ENCODE results near the gene BRI3. TPM values are rescaled to one million over a fixed set of nuclear protein-coding genes. Genes with fewer than 3 reads are reported as not detected.

Gene BRI3
- total RNA-seq, 2 experiments from 2014 or later, result 49.4 to 49.9 TPM

- H3K27me3 Mint-ChIP-seq, result no peaks in the 10 kb centered on the region
- no peak overlapping the region for H3K4me3 Mint-ChIP-seq
- no peaks in the 10 kb centered on the region for H3K9me3 Mint-ChIP-seq
- DNase-seq, result no peak
- peaks cover 28% of the 10 kb centered on the region for H3K4me1 Mint-ChIP-seq
- no peak overlapping the region for H3K27ac Mint-ChIP-seq
- CTCF ChIA-PET, result no interaction called here
- POLR2A ChIA-PET, result interaction anchor here (1.0 kb wide), 1 partner anchor 13 kb away, joined by 3 read pairs; no protein-coding TSS in a partner anchor
- H3K36me3 Mint-ChIP-seq (ENCODE audit: low read depth), result peaks cover 4% of the 10 kb centered on the region
These were observed 3.0 kb downstream of the BRI3 start for GRCh38 chr7:98284335-98285036.

GRCh38 chr7:98285157-98286092 lies 3.9 kb downstream of the BRI3 start:
- POLR2A ChIA-PET, result interaction anchor here (1.0 kb wide), 1 partner anchor 14 kb away, joined by 3 read pairs; no protein-coding TSS in a partner anchor
- H3K36me3 Mint-ChIP-seq (ENCODE audit: low read depth), result peaks cover 4% of the 10 kb centered on the region
- H3K4me3 Mint-ChIP-seq, result no peak overlapping the region
- H3K4me1 Mint-ChIP-seq, result peaks cover 28% of the 10 kb centered on the region
- no peak for DNase-seq
- H3K9me3 Mint-ChIP-seq, result no peaks in the 10 kb centered on the region
- H3K27ac Mint-ChIP-seq, result no peak overlapping the region
- CTCF ChIA-PET, result no interaction called here
- no peaks in the 10 kb centered on the region for H3K27me3 Mint-ChIP-seq

GRCh38 chr7:98286093-98286539 lies 4.6 kb downstream of the BRI3 start:
- Mint-ChIP-seq H3K27ac (no peak overlapping the region), H3K4me3 (no peak overlapping the region), H3K27me3 (no peaks in the 10 kb centered on the region), H3K36me3 (ENCODE audit: low read depth) (peaks cover 4% of the 10 kb centered on the region), H3K4me1 (peaks cover 24% of the 10 kb centered on the region), H3K9me3 (no peaks in the 10 kb centered on the region)
- POLR2A ChIA-PET, result no interaction called here
- CTCF ChIA-PET, result no interaction called here
- DNase-seq, result no peak

- H3K36me3 Mint-ChIP-seq (ENCODE audit: low read depth), result peaks cover 4% of the 10 kb centered on the region
- CTCF ChIA-PET, result no interaction called here
These were observed 5.4 kb downstream of the BRI3 start for GRCh38 chr7:98286701-98287485.

GRCh38 chr7:98287486-98287959 lies 6.0 kb downstream of the BRI3 start:
- ChIA-PET POLR2A (interaction anchor here (1.5 kb wide), 1 partner anchor 36 kb away, joined by 3 read pairs; no protein-coding TSS in a partner anchor), CTCF (no interaction called here)
- no peak overlapping the region for H3K27ac Mint-ChIP-seq
- H3K4me1 Mint-ChIP-seq, result peaks cover 20% of the 10 kb centered on the region
- H3K36me3 Mint-ChIP-seq (ENCODE audit: low read depth), result peaks cover 3% of the 10 kb centered on the region
- no peak overlapping the region for H3K4me3 Mint-ChIP-seq
- no peaks in the 10 kb centered on the region for H3K27me3 Mint-ChIP-seq
- no peak for DNase-seq
- H3K9me3 Mint-ChIP-seq, result no peaks in the 10 kb centered on the region

More at GRCh38 chr7:98286701-98287485, 5.4 kb downstream of the BRI3 start:
- Mint-ChIP-seq H3K4me1 (peaks cover 24% of the 10 kb centered on the region), H3K9me3 (no peaks in the 10 kb centered on the region), H3K4me3 (no peak overlapping the region), H3K27ac (no peak overlapping the region), H3K27me3 (no peaks in the 10 kb centered on the region)
- POLR2A ChIA-PET, result no interaction called here
- DNase-seq, result no peak

GRCh38 chr7:98288064-98288823 lies 6.8 kb downstream of the BRI3 start:
- no peak overlapping the region for H3K4me3 Mint-ChIP-seq
- POLR2A ChIA-PET, result interaction anchor here (1.5 kb wide), 1 partner anchor 37 kb away, joined by 3 read pairs; no protein-coding TSS in a partner anchor
- H3K9me3 Mint-ChIP-seq, result no peaks in the 10 kb centered on the region
- no peak for DNase-seq
- CTCF ChIA-PET, result no interaction called here
- no peaks in the 10 kb centered on the region for H3K36me3 Mint-ChIP-seq (ENCODE audit: low read depth)
- H3K27me3 Mint-ChIP-seq, result no peaks in the 10 kb centered on the region
- H3K27ac Mint-ChIP-seq, result no peak overlapping the region
- peaks cover 13% of the 10 kb centered on the region for H3K4me1 Mint-ChIP-seq

GRCh38 chr7:98289333-98289875 lies 7.9 kb downstream of the BRI3 start:
- no peak overlapping the region for H3K27ac Mint-ChIP-seq
- CTCF ChIA-PET, result no interaction called here
- no peaks in the 10 kb centered on the region for H3K9me3 Mint-ChIP-seq
- H3K27me3 Mint-ChIP-seq, result no peaks in the 10 kb centered on the region
- no peaks in the 10 kb centered on the region for H3K36me3 Mint-ChIP-seq (ENCODE audit: low read depth)
- POLR2A ChIA-PET, result no interaction called here
- DNase-seq, result no peak
- H3K4me3 Mint-ChIP-seq, result no peak overlapping the region
- H3K4me1 Mint-ChIP-seq, result peaks cover 4% of the 10 kb centered on the region

GRCh38 chr7:98291717-98292116 lies 10.2 kb downstream of the BRI3 start:
- Mint-ChIP-seq H3K9me3 (no peaks in the 10 kb centered on the region), H3K4me1 (no peaks in the 10 kb centered on the region), H3K4me3 (no peak overlapping the region), H3K27me3 (no peaks in the 10 kb centered on the region), H3K27ac (no peak overlapping the region), H3K36me3 (ENCODE audit: low read depth) (no peaks in the 10 kb centered on the region)
- CTCF ChIA-PET, result no interaction called here
- POLR2A ChIA-PET, result no interaction called here
- no peak for DNase-seq

- no peaks in the 10 kb centered on the region for H3K9me3 Mint-ChIP-seq
- H3K27me3 Mint-ChIP-seq, result no peaks in the 10 kb centered on the region
- H3K4me1 Mint-ChIP-seq, result no peaks in the 10 kb centered on the region
- H3K4me3 Mint-ChIP-seq, result no peak overlapping the region
- no peak for DNase-seq
- ChIA-PET CTCF (no interaction called here), POLR2A (no interaction called here)
- no peak overlapping the region for H3K27ac Mint-ChIP-seq
- no peaks in the 10 kb centered on the region for H3K36me3 Mint-ChIP-seq (ENCODE audit: low read depth)
These were observed 11.8 kb downstream of the BRI3 start for GRCh38 chr7:98293265-98293664.

GRCh38 chr7:98293746-98294145 lies 12.3 kb downstream of the BRI3 start:
- no peaks in the 10 kb centered on the region for H3K4me1 Mint-ChIP-seq
- H3K27me3 Mint-ChIP-seq, result no peaks in the 10 kb centered on the region
- no peak overlapping the region for H3K27ac Mint-ChIP-seq
- no peaks in the 10 kb centered on the region for H3K36me3 Mint-ChIP-seq (ENCODE audit: low read depth)
- no peak for DNase-seq
- CTCF ChIA-PET, result interaction anchor here (0.9 kb wide), 1 partner anchor 11 kb away, joined by 3 read pairs; no protein-coding TSS in a partner anchor
- POLR2A ChIA-PET, result no interaction called here
- H3K9me3 Mint-ChIP-seq, result no peaks in the 10 kb centered on the region
- no peak overlapping the region for H3K4me3 Mint-ChIP-seq

GRCh38 chr7:98294326-98294725 lies 12.8 kb downstream of the BRI3 start:
- Mint-ChIP-seq H3K27ac (no peak overlapping the region), H3K36me3 (ENCODE audit: low read depth) (no peaks in the 10 kb centered on the region), H3K9me3 (no peaks in the 10 kb centered on the region), H3K4me1 (no peaks in the 10 kb centered on the region), H3K27me3 (no peaks in the 10 kb centered on the region), H3K4me3 (no peak overlapping the region)
- CTCF ChIA-PET, result interaction anchor here (0.9 to 1.0 kb wide), 2 partner anchors 11 to 107 kb away, joined by 3 read pairs; partner anchors contain the start of gene BAIAP2L1
- no peak for DNase-seq
- POLR2A ChIA-PET, result no interaction called here

GRCh38 chr7:98294798-98295382 lies 13.4 kb downstream of the BRI3 start:
- POLR2A ChIA-PET, result no interaction called here
- peak; percentile 34 for DNase-seq
- H3K27me3 Mint-ChIP-seq, result no peaks in the 10 kb centered on the region
- H3K9me3 Mint-ChIP-seq, result no peaks in the 10 kb centered on the region
- no peak overlapping the region for H3K27ac Mint-ChIP-seq
- H3K36me3 Mint-ChIP-seq (ENCODE audit: low read depth), result no peaks in the 10 kb centered on the region
- no peaks in the 10 kb centered on the region for H3K4me1 Mint-ChIP-seq
- H3K4me3 Mint-ChIP-seq, result no peak overlapping the region
- CTCF ChIA-PET, result interaction anchor here (0.9 to 1.0 kb wide), 2 partner anchors 12 to 106 kb away, joined by 3 read pairs; partner anchors contain the start of gene BAIAP2L1

All from activated CD4-positive, alpha-beta memory T cell treated with anti-CD3 and anti-CD28 coated beads, Interleukin-2, amount 10 ng/mL, durations not matched to agents 7 days and 5 days (primary cell).